GM12801 (cell line): ENCODE measurements around the gene TSPEAR.

Experiments used
- CTCF ChIP-seq: IDR thresholded peaks from one replicate; pipeline ENCODE4 v1.5.1; 2011; ENCODE audit warnings: control low read depth; ENCODE audit not compliant: insufficient read length; ENCODE audit errors: extremely low read depth

TSPEAR gene

DNA sequence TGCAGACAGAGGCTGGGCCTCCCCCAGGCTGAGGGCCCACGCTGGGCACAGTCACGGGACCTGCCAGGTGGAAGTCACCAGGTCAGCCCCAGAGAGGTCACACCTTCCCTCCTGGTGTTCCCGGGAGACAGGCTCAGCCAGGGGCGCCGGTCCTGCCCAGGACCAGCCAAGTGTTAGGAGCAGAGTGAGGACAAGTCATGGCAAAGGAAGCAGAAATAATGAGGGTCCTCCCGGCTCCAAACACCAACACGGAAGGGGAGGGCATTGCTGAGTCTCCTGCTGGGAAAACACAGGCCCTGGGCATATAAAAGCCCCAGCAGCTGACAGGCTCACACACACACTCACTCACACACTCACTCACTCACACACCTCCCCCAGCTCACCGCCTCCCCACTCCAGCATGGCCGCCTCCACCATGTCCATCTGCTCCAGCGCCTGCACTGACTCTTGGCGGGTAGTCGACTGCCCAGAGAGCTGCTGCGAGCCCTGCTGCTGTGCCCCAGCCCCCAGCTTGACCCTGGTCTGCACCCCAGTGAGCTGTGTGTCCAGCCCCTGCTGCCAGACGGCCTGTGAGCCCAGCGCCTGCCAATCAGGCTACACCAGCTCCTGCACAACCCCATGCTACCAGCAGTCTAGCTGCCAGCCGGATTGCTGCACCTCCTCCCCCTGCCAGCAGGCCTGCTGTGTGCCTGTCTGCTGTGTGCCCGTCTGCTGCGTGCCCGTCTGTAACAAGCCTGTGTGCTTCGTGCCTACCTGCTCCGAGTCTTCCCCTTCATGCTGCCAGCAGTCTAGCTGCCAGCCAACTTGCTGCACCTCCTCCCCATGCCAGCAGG lies 74.1 kb downstream of the TSPEAR start, which contains the start of gene KRTAP10-10:
TSS of gene KRTAP10-10 (plus strand) at position 339 of the 833 bp plus-strand sequence. CDS start at position 401, 62 bp downstream.
- TF ChIP-seq CTCF: no peak

DNA sequence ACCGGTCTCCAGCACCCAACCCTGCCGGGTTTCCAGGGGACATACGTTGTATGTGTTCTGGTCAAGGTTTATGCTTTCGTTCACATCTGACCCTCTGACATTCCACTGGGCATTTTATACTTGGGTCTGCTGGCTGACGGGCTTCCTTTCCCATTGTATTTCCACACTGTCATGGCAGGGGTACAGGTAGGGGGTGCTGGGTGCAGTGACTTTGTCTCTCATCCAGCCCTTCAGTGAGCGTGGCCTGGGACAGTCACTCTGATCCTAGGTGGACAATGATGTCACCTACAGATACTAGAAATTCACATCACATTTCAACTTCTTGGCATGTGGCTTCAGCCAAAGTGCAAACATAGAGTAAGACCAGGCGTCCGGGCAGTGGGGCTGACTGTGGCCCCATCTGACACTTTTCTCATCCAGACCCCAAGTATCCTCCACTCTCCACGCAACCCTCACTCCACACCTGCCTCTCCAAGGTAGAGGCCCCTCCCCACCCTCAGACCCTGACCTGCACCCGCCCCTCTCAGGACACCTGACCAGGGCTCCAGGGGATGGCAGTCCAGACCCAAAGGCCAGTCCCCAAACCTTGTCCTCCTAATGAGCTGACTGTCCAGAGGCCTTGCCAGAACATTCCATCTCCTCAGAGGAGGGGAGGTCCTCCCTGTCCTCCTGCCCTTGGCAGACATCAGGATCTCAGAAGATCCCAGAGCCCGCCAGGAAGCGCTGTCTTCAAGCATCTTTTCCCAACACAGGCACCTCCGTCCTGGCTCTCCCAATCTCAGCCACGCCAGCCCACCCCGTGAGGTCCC lies 75.0 kb downstream of the TSPEAR start:
- TF ChIP-seq CTCF: no peak

GRCh38 chr21:44632067-44632466 lies 79.3 kb downstream of the TSPEAR start:
- no peak for TF ChIP-seq CTCF

DNA sequence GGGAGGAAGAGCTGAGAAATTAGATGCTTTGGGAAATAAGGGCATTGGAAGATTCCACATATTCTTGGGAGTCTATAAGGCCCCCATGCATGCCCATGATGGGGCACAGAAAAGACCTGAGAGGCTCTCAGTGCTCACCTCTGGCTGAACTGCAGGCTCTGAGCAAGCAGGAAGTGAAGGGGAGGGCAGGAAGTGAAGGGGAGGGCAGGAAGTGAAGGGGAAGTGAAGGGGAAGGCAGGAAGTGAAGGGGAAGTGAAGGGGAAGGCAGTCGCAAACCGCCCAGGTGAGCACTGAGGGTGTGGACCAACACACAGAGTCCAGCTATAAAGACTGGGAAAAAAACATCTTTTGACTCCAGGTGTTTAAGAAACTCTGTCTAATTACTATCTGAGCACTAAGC lies 80.9 kb downstream of the TSPEAR start:
- TF ChIP-seq CTCF: no peak

DNA sequence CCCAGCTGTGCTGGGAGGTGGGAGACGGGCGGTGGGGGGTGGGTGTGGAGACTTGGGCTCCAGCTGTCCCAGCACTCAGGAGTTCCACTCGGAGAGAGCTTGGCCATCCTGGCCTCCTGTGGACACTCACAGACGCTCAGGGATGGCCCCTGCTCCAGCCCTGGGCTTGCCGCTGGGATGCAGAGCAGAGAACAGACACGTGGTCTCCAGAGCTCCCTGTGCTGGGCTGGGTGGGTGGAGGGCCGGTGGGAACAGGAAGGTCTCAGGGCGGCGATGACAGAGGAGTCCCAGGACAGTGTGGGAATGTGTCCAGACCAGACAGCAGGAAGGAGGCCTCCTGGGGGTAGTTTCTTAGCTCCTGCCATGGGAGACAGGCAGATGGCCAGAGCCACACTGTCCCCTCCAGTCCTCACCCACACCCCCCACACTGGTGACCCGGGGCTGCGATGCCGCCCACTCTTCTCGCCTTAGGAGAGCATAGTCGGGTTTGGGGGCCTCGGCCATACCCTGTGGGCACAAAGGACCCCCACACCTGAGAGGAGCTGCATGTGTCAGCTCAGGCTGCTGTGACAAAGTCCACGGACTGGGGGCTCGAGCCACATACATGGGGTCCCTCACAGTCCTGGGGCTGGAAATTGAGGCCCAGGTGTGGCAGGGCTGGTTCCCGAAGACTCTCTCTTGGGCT lies 82.5 kb downstream of the TSPEAR start:
- TF ChIP-seq CTCF: no peak

GRCh38 chr21:44626673-44627143 lies 84.7 kb downstream of the TSPEAR start, which contains the start of gene KRTAP10-9:
Gene KRTAP10-9 (plus strand): TSS chr21:44627093. CDS start chr21:44627172, 79 bp downstream.
- TF ChIP-seq CTCF: no peak

GRCh38 chr21:44626262-44626661 lies 85.1 kb downstream of the TSPEAR start:
- TF ChIP-seq CTCF: no peak
